CD4-positive, alpha-beta T cell treated with Interleukin-17A for 1 hour (primary cell): ENCODE measurements around the gene BROX.
"Not testable (repeated sequence)": the region's sequence is repeated elsewhere in the genome, so short reads cannot be mapped to it uniquely, and the experiment has no call there.

Source experiments
- DNase-seq: peaks from one replicate; pipeline ENCODE4 v3.0.0-alpha.2; 2020

Gene BROX

GRCh38 chr1:222712253-222713090, at the start of gene BROX, which contains the start of gene AIDA:
BROX (plus strand) TSS chr1:222712564; CDS start chr1:222715700, 3,136 bp downstream.
AIDA (minus strand) TSS chr1:222712491; CDS start chr1:222712317, 174 bp downstream.
- DNase-seq: peak; percentile 94

GRCh38 chr1:222663431-222663934, 48.9 kb upstream of the BROX start:
- no peak for DNase-seq

GRCh38 chr1:222665964-222666363, 46.4 kb upstream of the BROX start:
- no peak for DNase-seq

- not testable (repeated sequence) for DNase-seq
Measured at GRCh38 chr1:222668184-222668583, 44.2 kb upstream of the BROX start.

- DNase-seq: not testable (repeated sequence)
Measured at GRCh38 chr1:222669107-222669506, 43.3 kb upstream of the BROX start.

- DNase-seq: no peak
Measured at GRCh38 chr1:222670110-222670509, 42.3 kb upstream of the BROX start.

GRCh38 chr1:222680080-222680479, 32.3 kb upstream of the BROX start:
- DNase-seq: no peak

- no peak for DNase-seq
Measured at GRCh38 chr1:222691016-222691415, 21.3 kb upstream of the BROX start.

- no peak for DNase-seq
Measured at GRCh38 chr1:222694927-222695326, 17.4 kb upstream of the BROX start.

GRCh38 chr1:222696741-222697140, 15.6 kb upstream of the BROX start:
- DNase-seq: no peak

GRCh38 chr1:222697203-222697602, 15.2 kb upstream of the BROX start:
- no peak for DNase-seq

- no peak for DNase-seq
Measured at GRCh38 chr1:222697826-222698225, 14.5 kb upstream of the BROX start.

- DNase-seq: no peak
Measured at GRCh38 chr1:222702210-222702609, 10.2 kb upstream of the BROX start.

GRCh38 chr1:222704260-222704659, 8.1 kb upstream of the BROX start:
- no peak for DNase-seq

- DNase-seq: no peak
Measured at GRCh38 chr1:222706815-222707214, 5.5 kb upstream of the BROX start.

- no peak for DNase-seq
Measured at GRCh38 chr1:222709700-222710153, 2.6 kb upstream of the BROX start.

GRCh38 chr1:222711319-222712252, 778 bp upstream of the BROX start:
- DNase-seq: peak; percentile 74

GRCh38 chr1:222713091-222713961, 962 bp downstream of the BROX start:
- peak; percentile 95 for DNase-seq

- DNase-seq: no peak
Measured at GRCh38 chr1:222716393-222716792, 4.0 kb downstream of the BROX start.

GRCh38 chr1:222728746-222729145, 16.4 kb downstream of the BROX start:
- no peak for DNase-seq

- no peak for DNase-seq
Measured at GRCh38 chr1:222730866-222731265, 18.5 kb downstream of the BROX start.
